WTC11 (cell line): ENCODE data around the gene PRKN.

ENCODE experiments used
- CBFB ChIP-seq: sonication (generic); formaldehyde crosslinking; IDR thresholded peaks from 2 replicates; pipeline ENCODE4 v1.8.1; 2022; ENCODE audit warnings: mild to moderate bottlenecking, low read depth, missing genetic modification reagents
- ESRRA ChIP-seq: sonication (generic); formaldehyde crosslinking; IDR thresholded peaks from 2 replicates; pipeline ENCODE4 v1.8.1; 2022; ENCODE audit warnings: mild to moderate bottlenecking, missing genetic modification reagents, borderline replicate concordance
- ETV6 ChIP-seq: sonication (generic); formaldehyde crosslinking; IDR thresholded peaks from 2 replicates; pipeline ENCODE4 v1.8.1; 2022; ENCODE audit warnings: mild to moderate bottlenecking, missing genetic modification reagents
- FOXK1 ChIP-seq: sonication (generic); formaldehyde crosslinking; IDR thresholded peaks from 2 replicates; pipeline ENCODE4 v1.8.0; 2022; ENCODE audit warnings: mild to moderate bottlenecking, moderate library complexity, missing genetic modification reagents
- MXD4 ChIP-seq: fragments of 250-450 bp; sonication (Bioruptor Pico); IDR thresholded peaks from 2 replicates; pipeline ENCODE4 v1.8.0; 2021; ENCODE audit warnings: mild to moderate bottlenecking, moderate library complexity, borderline replicate concordance
- NFYB ChIP-seq: sonication (generic); formaldehyde crosslinking; conservative IDR thresholded peaks from 2 replicates; pipeline ENCODE4 v1.8.0; 2022; ENCODE audit warnings: low read depth, missing genetic modification reagents
- NR2C2 ChIP-seq: sonication (generic); formaldehyde crosslinking; IDR thresholded peaks from 2 replicates; pipeline ENCODE4 v1.8.0; 2022; ENCODE audit warnings: mild to moderate bottlenecking, missing genetic modification reagents
- SMAD4 ChIP-seq: sonication (generic); formaldehyde crosslinking; IDR thresholded peaks from 2 replicates; pipeline ENCODE4 v1.8.0; 2022; ENCODE audit warnings: mild to moderate bottlenecking, missing genetic modification reagents
- TEAD4 ChIP-seq: sonication (generic); formaldehyde crosslinking; IDR thresholded peaks from 2 replicates; pipeline ENCODE4 v1.8.0; 2022; ENCODE audit warnings: mild to moderate bottlenecking, missing genetic modification reagents
- TF ChIP-seq, protein P1 (sequence below): fragments of 200-600 bp; IDR thresholded peaks from 2 replicates; pipeline ENCODE4 v1.8.0; 2022; ENCODE audit warnings: antibody characterized with exemption
- TF ChIP-seq, protein P2 (sequence below): sonication (generic); formaldehyde crosslinking; IDR thresholded peaks from 2 replicates; pipeline ENCODE4 v1.8.0; 2022; ENCODE audit warnings: mild to moderate bottlenecking, missing genetic modification reagents
- TF ChIP-seq, protein P3 (sequence below): sonication (generic); formaldehyde crosslinking; IDR thresholded peaks from 2 replicates; pipeline ENCODE4 v1.8.0; 2022; ENCODE audit warnings: mild to moderate bottlenecking, missing genetic modification reagents

DNA sequence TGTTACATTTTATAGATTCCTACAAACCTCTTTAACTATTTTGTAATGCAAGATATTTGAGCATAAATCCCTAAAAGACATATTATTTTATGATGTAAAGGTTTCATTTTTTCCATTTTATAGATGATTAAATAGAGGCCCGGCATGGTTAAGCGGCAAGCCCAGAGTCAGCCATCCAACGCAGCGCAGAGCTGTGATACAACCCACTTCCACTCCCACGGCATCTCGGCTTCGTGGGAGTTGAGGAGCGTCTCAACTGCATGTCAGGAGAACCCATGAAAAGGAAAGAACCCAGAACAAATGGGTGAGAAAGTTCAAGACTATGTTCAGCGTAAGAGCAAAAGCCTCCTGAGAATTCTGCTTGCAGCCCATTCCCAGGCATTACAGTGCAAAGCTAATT, 488.2 kb downstream of the PRKN start:
- TF ChIP-seq, protein P1, sequence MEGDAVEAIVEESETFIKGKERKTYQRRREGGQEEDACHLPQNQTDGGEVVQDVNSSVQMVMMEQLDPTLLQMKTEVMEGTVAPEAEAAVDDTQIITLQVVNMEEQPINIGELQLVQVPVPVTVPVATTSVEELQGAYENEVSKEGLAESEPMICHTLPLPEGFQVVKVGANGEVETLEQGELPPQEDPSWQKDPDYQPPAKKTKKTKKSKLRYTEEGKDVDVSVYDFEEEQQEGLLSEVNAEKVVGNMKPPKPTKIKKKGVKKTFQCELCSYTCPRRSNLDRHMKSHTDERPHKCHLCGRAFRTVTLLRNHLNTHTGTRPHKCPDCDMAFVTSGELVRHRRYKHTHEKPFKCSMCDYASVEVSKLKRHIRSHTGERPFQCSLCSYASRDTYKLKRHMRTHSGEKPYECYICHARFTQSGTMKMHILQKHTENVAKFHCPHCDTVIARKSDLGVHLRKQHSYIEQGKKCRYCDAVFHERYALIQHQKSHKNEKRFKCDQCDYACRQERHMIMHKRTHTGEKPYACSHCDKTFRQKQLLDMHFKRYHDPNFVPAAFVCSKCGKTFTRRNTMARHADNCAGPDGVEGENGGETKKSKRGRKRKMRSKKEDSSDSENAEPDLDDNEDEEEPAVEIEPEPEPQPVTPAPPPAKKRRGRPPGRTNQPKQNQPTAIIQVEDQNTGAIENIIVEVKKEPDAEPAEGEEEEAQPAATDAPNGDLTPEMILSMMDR = no peak
- TF ChIP-seq NFYB = no peak
- TF ChIP-seq ETV6 (CRISPR knock-in tag) = no peak
- TF ChIP-seq CBFB (CRISPR knock-in tag) = no peak
- no peak for TF ChIP-seq SMAD4
- no peak for TF ChIP-seq NR2C2 (CRISPR knock-in tag)
- no peak for TF ChIP-seq FOXK1
- TF ChIP-seq, protein P2, sequence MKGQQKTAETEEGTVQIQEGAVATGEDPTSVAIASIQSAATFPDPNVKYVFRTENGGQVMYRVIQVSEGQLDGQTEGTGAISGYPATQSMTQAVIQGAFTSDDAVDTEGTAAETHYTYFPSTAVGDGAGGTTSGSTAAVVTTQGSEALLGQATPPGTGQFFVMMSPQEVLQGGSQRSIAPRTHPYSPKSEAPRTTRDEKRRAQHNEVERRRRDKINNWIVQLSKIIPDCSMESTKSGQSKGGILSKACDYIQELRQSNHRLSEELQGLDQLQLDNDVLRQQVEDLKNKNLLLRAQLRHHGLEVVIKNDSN (CRISPR knock-in tag) = no peak
- no peak for TF ChIP-seq ESRRA
- TF ChIP-seq, protein P3, sequence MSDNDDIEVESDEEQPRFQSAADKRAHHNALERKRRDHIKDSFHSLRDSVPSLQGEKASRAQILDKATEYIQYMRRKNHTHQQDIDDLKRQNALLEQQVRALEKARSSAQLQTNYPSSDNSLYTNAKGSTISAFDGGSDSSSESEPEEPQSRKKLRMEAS (CRISPR knock-in tag) = no peak
- TF ChIP-seq TEAD4 (CRISPR knock-in tag) = no peak
- TF ChIP-seq MXD4 (CRISPR knock-in tag) = no peak
